ENCODE data around the gene ARHGEF28.

ARHGEF28 gene

DNA sequence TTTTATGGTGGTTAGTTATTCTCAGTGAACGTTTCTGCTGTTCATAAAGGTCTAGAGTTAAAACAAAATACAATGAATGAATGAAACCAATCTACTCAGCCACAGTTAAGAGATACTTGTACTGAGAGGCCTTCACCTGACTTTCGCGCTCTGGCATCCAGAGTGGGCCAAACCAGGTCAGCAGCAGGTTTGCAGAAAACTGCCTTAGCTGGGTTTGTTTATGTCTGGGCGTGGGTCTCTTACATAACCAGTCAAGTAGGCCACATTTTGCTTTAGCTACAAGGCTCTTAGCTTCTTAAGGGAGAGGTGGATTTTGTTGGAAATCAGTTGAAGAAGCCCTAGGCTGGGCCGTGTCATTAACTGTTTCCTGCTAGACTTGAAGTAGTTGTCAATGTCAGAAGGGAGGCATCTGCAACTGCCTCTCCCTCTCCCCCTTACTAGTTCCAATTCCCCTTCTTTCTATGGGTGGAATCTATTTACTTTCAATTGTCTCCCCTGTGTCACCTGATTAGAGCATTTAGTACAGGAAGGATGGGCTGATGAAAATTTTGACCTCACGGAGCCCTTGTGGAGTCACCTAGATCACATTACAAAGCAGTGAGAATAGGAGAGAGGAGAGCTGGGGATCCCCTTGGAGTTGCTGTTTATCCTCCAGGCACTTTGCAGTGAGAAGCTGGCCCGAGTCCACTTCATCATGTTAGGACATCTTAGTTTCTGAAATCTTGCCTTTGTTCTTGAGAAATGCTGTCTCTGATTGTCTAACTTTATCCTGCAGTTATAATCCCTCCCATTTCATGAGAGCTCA, 200.5 kb downstream of the ARHGEF28 start:
- Histone ChIP-seq H3K4me1 (ENCODE audit: control insufficient read depth in 1 of 2, insufficient read depth in 2 of 2, low read length in 2 of 2) (no peaks in the 10 kb centered on the region), H3K27ac (ENCODE audit: low read depth, low read length) (no peak overlapping the region), H3K23ac (ENCODE audit: low read length) (no peak overlapping the region), H3K79me1 (ENCODE audit: low read length) (no peaks in the 10 kb centered on the region), H3K14ac (ENCODE audit: low read length) (no peak overlapping the region), H3K36me3 (ENCODE audit: control insufficient read depth in 1 of 2, insufficient read depth in 2 of 2, low read length in 2 of 2) (no peaks in the 10 kb centered on the region), H2AFZ (ENCODE audit: insufficient read depth, low read length, poor library complexity) (no peak overlapping the region), H3K18ac (ENCODE audit: low read length) (no peak overlapping the region), H3K4me2 (ENCODE audit: low read length) (no peak overlapping the region), H3K79me2 (ENCODE audit: control insufficient read depth, insufficient read depth, low read length, poor library complexity) (no peaks in the 10 kb centered on the region), H3K9ac (ENCODE audit: low read length) (no peak overlapping the region), H2BK120ac (ENCODE audit: insufficient read depth, low read length, poor library complexity) (no peak overlapping the region), H3K4me3 (ENCODE audit: low read depth, low read length) (no peak overlapping the region), H4K12ac (ENCODE audit: low read depth, low read length) (no peak overlapping the region), H2BK12ac (ENCODE audit: low read length) (no peak overlapping the region), H2BK5ac (ENCODE audit: low read depth, low read length, poor library complexity) (no peak overlapping the region), H4K8ac (ENCODE audit: low read depth, low read length) (no peak overlapping the region), H2AK5ac (ENCODE audit: low read length) (no peak overlapping the region), H4K91ac (ENCODE audit: low read depth, low read length) (no peak overlapping the region), H3K9me3 (ENCODE audit: insufficient read depth, low read depth, low read length) (peaks cover 2% of the 10 kb centered on the region), H3K27me3 (ENCODE audit: insufficient read depth, low read length) (no peaks in the 10 kb centered on the region), H3K4ac (ENCODE audit: low read depth, low read length) (no peak overlapping the region)
- no peak for DNase-seq
- no CpG with 5 or more reads among the region's 7 CpGs for WGBS (ENCODE audit: extremely low coverage, insufficient coverage, insufficient read length)

DNA sequence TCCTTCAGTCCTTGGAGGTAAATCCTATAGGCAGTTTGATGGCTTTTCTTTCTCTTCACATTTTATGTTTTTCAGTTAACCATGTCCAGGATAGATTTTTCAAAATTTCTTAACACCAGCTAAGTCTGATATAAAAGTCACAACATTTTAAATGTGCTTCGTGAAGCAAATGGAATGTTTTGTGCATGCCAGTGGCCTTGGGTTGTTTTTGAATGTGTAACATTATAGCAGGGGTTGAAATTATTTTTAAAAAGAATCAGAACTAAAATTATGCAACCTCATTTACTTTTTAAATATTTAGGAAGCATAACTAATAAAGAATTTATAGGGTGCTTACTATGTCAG, 201.1 kb downstream of the ARHGEF28 start:
- H4K91ac ChIP-seq (ENCODE audit: low read depth, low read length) = no peak overlapping the region
- no peaks in the 10 kb centered on the region for H3K36me3 ChIP-seq (ENCODE audit: control insufficient read depth in 1 of 2, insufficient read depth in 2 of 2, low read length in 2 of 2)
- no peak overlapping the region for H3K18ac ChIP-seq (ENCODE audit: low read length)
- H4K12ac ChIP-seq (ENCODE audit: low read depth, low read length) = no peak overlapping the region
- no peak overlapping the region for H3K14ac ChIP-seq (ENCODE audit: low read length)
- H3K9ac ChIP-seq (ENCODE audit: low read length) = no peak overlapping the region
- H2BK12ac ChIP-seq (ENCODE audit: low read length) = no peak overlapping the region
- H3K4me1 ChIP-seq (ENCODE audit: control insufficient read depth in 1 of 2, insufficient read depth in 2 of 2, low read length in 2 of 2) = no peaks in the 10 kb centered on the region
- no peaks in the 10 kb centered on the region for H3K79me1 ChIP-seq (ENCODE audit: low read length)
- no peak overlapping the region for H3K23ac ChIP-seq (ENCODE audit: low read length)
- no peaks in the 10 kb centered on the region for H3K27me3 ChIP-seq (ENCODE audit: insufficient read depth, low read length)
- DNase-seq = no peak
- no peak overlapping the region for H3K27ac ChIP-seq (ENCODE audit: low read depth, low read length)
- H3K4ac ChIP-seq (ENCODE audit: low read depth, low read length) = no peak overlapping the region
- no peak overlapping the region for H2BK120ac ChIP-seq (ENCODE audit: insufficient read depth, low read length, poor library complexity)
- no peak overlapping the region for H2BK5ac ChIP-seq (ENCODE audit: low read depth, low read length, poor library complexity)
- H2AFZ ChIP-seq (ENCODE audit: insufficient read depth, low read length, poor library complexity) = no peak overlapping the region
- no peak overlapping the region for H2AK5ac ChIP-seq (ENCODE audit: low read length)
- no peak overlapping the region for H3K4me3 ChIP-seq (ENCODE audit: low read depth, low read length)
- no peak overlapping the region for H3K4me2 ChIP-seq (ENCODE audit: low read length)
- no peak overlapping the region for H4K8ac ChIP-seq (ENCODE audit: low read depth, low read length)
- peaks cover 2% of the 10 kb centered on the region for H3K9me3 ChIP-seq (ENCODE audit: insufficient read depth, low read depth, low read length)
- no peaks in the 10 kb centered on the region for H3K79me2 ChIP-seq (ENCODE audit: control insufficient read depth, insufficient read depth, low read length, poor library complexity)
- no CpG with 5 or more reads among the region's 1 CpG for WGBS (ENCODE audit: extremely low coverage, insufficient coverage, insufficient read length)

DNA sequence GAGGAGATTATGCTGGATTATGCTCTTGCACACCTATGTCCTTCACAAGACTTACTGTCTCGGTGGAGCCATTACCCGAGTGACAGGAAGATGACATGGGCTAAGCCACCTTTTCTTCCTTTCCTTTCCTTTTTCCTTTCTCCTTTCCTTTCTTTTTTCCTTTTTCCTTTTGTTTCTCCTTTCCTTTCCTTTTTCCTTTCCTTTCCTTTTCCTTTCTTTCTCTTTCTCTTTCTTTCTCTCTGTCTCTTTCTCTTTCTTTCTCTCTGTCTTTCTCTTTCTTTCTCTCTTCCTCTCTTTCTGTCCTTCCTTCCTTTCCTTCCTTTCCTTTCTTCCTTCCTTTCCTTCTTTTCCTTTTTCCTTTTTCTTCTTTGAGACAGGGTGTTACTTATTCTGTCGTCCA, 202.5 kb downstream of the ARHGEF28 start:
- no peaks in the 10 kb centered on the region for H3K36me3 ChIP-seq (ENCODE audit: control insufficient read depth in 1 of 2, insufficient read depth in 2 of 2, low read length in 2 of 2)
- no peak overlapping the region for H2BK12ac ChIP-seq (ENCODE audit: low read length)
- H3K9me3 ChIP-seq (ENCODE audit: insufficient read depth, low read depth, low read length) = peaks cover 2% of the 10 kb centered on the region
- H4K12ac ChIP-seq (ENCODE audit: low read depth, low read length) = no peak overlapping the region
- no peak overlapping the region for H3K4ac ChIP-seq (ENCODE audit: low read depth, low read length)
- no peak overlapping the region for H2AK5ac ChIP-seq (ENCODE audit: low read length)
- no CpG with 5 or more reads among the region's 3 CpGs for WGBS (ENCODE audit: extremely low coverage, insufficient coverage, insufficient read length)
- no peak overlapping the region for H3K4me2 ChIP-seq (ENCODE audit: low read length)
- no peak overlapping the region for H2AFZ ChIP-seq (ENCODE audit: insufficient read depth, low read length, poor library complexity)
- H4K8ac ChIP-seq (ENCODE audit: low read depth, low read length) = no peak overlapping the region
- no peak overlapping the region for H4K91ac ChIP-seq (ENCODE audit: low read depth, low read length)
- no peaks in the 10 kb centered on the region for H3K4me1 ChIP-seq (ENCODE audit: control insufficient read depth in 1 of 2, insufficient read depth in 2 of 2, low read length in 2 of 2)
- no peak overlapping the region for H2BK120ac ChIP-seq (ENCODE audit: insufficient read depth, low read length, poor library complexity)
- no peak overlapping the region for H3K18ac ChIP-seq (ENCODE audit: low read length)
- H3K27ac ChIP-seq (ENCODE audit: low read depth, low read length) = no peak overlapping the region
- no peak overlapping the region for H3K14ac ChIP-seq (ENCODE audit: low read length)
- H3K23ac ChIP-seq (ENCODE audit: low read length) = no peak overlapping the region
- H3K9ac ChIP-seq (ENCODE audit: low read length) = no peak overlapping the region
- no peak overlapping the region for H3K4me3 ChIP-seq (ENCODE audit: low read depth, low read length)
- H3K79me1 ChIP-seq (ENCODE audit: low read length) = no peaks in the 10 kb centered on the region
- no peaks in the 10 kb centered on the region for H3K27me3 ChIP-seq (ENCODE audit: insufficient read depth, low read length)
- H3K79me2 ChIP-seq (ENCODE audit: control insufficient read depth, insufficient read depth, low read length, poor library complexity) = no peaks in the 10 kb centered on the region
- no peak overlapping the region for H2BK5ac ChIP-seq (ENCODE audit: low read depth, low read length, poor library complexity)
- DNase-seq = no peak

DNA sequence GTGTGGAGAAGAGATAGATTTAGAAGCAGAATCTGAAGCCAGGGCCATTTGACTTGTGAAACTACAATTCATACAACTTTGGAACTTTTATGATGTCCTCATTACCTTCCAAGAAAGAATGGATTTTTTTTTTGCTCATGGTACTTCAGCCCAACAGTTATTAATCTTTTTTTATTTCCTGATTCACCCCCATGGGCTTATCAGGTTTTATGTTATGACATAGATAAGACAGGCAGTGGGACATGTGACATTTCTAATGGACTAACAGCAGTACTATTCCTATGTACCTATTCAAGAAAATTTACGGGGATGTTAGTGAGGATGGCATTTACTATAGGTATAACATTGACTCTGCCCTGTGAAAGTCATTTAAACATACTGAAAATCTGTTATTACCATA, 204.7 kb downstream of the ARHGEF28 start:
- H3K79me1 ChIP-seq (ENCODE audit: low read length) = no peaks in the 10 kb centered on the region
- WGBS (ENCODE audit: extremely low coverage, insufficient coverage, insufficient read length) = no CpG with 5 or more reads among the region's 1 CpG
- no peaks in the 10 kb centered on the region for H3K36me3 ChIP-seq (ENCODE audit: control insufficient read depth in 1 of 2, insufficient read depth in 2 of 2, low read length in 2 of 2)
- H3K9me3 ChIP-seq (ENCODE audit: insufficient read depth, low read depth, low read length) = no peaks in the 10 kb centered on the region
- H4K91ac ChIP-seq (ENCODE audit: low read depth, low read length) = no peak overlapping the region
- H2BK12ac ChIP-seq (ENCODE audit: low read length) = no peak overlapping the region
- no peak overlapping the region for H3K18ac ChIP-seq (ENCODE audit: low read length)
- no peak overlapping the region for H3K23ac ChIP-seq (ENCODE audit: low read length)
- H3K9ac ChIP-seq (ENCODE audit: low read length) = no peak overlapping the region
- H4K8ac ChIP-seq (ENCODE audit: low read depth, low read length) = no peak overlapping the region
- H3K4ac ChIP-seq (ENCODE audit: low read depth, low read length) = no peak overlapping the region
- H3K79me2 ChIP-seq (ENCODE audit: control insufficient read depth, insufficient read depth, low read length, poor library complexity) = no peaks in the 10 kb centered on the region
- DNase-seq = no peak
- no peak overlapping the region for H3K4me3 ChIP-seq (ENCODE audit: low read depth, low read length)
- H2AK5ac ChIP-seq (ENCODE audit: low read length) = no peak overlapping the region
- H3K14ac ChIP-seq (ENCODE audit: low read length) = no peak overlapping the region
- no peak overlapping the region for H2AFZ ChIP-seq (ENCODE audit: insufficient read depth, low read length, poor library complexity)
- H2BK120ac ChIP-seq (ENCODE audit: insufficient read depth, low read length, poor library complexity) = no peak overlapping the region
- no peak overlapping the region for H2BK5ac ChIP-seq (ENCODE audit: low read depth, low read length, poor library complexity)
- H3K27ac ChIP-seq (ENCODE audit: low read depth, low read length) = no peak overlapping the region
- H3K4me2 ChIP-seq (ENCODE audit: low read length) = no peak overlapping the region
- no peak overlapping the region for H4K12ac ChIP-seq (ENCODE audit: low read depth, low read length)
- no peaks in the 10 kb centered on the region for H3K27me3 ChIP-seq (ENCODE audit: insufficient read depth, low read length)
- no peaks in the 10 kb centered on the region for H3K4me1 ChIP-seq (ENCODE audit: control insufficient read depth in 1 of 2, insufficient read depth in 2 of 2, low read length in 2 of 2)

Measured in trophoblast cell (in vitro differentiated cells and primary cell).